Mucosa of descending colon (tissue), 3 donors: Measurements from ENCODE around the gene SPTLC2. TPM values are rescaled to one million over a fixed set of nuclear protein-coding genes. Genes with fewer than 3 reads are reported as not detected.

Experiments used
- ATAC-seq: fragments of 200-7000 bp; cut with Tn5 transposase; one replicate; pipeline ENCODE4 v1.9.1; 2020; ENCODE audit warnings: mild to moderate bottlenecking, moderate library complexity
- DNase-seq, 3 donors: peaks; one replicate each; pipeline ENCODE4 v3.0.0-alpha.2; 2020
- H3K36me3 ChIP-seq: fragments of 200-600 bp; one replicate; pipeline ENCODE4 v1.8.0; 2021; ENCODE audit warnings: low read depth, mild to moderate bottlenecking
- H3K4me1 ChIP-seq: fragments of 200-600 bp; one replicate; pipeline ENCODE4 v1.8.0; 2021; ENCODE audit warnings: low read depth, mild to moderate bottlenecking
- H3K4me3 ChIP-seq: fragments of 200-600 bp; one replicate; pipeline ENCODE4 v1.8.0; 2021; ENCODE audit warnings: mild to moderate bottlenecking
- H3K9me3 ChIP-seq: fragments of 200-600 bp; one replicate; pipeline ENCODE4 v1.8.0; 2021; ENCODE audit warnings: mild to moderate bottlenecking
- intact Hi-C, 2 donors: fragments of 100-400 bp; cut with DNase I in 1 of 2; cut with micrococcal nuclease in 1 of 2; formaldehyde crosslinking; loops; one replicate each; pipeline versions ENCODE4 v1.11.0 to v1.11.1; 2022; cut with DNase I, micrococcal nuclease
- total RNA-seq, 3 donors: library from RNA; stranded (reverse); fragmentation: NEBNext Ultra II Directional in 2 of 3; extraction: Animal tissue kit (Norgen Biotek cat#: 25700) in 2 of 3; gene quantifications; one replicate each; pipeline versions ENCODE4 v1.2.1 to v1.2.4, GENCODE V29; 2021 to 2023
- TF ChIP-seq, protein P1 (sequence below): fragments of 200-600 bp; IDR thresholded peaks from one replicate; pipeline ENCODE4 v1.8.0; 2022; ENCODE audit warnings: antibody characterized with exemption, mild to moderate bottlenecking
- donor health status: DM: no; HTN: no; CAD: no; lungs with moderate emphysema.
- donor health status: DM: no; HTN: no; CAD: no.
- donor health status: DM: no; HTN: yes; CAD: no.

SPTLC2 gene
- total RNA-seq, 3 donors from 2014 or later = 43.2 to 67.1 (median 58.6) TPM

- no peak for DNase-seq
- intact Hi-C loops = no loop called here
- Histone ChIP-seq H3K4me3 (no peak overlapping the region), H3K36me3 (no peaks in the 10 kb centered on the region), H3K9me3 (no peaks in the 10 kb centered on the region), H3K4me1 (peaks cover 34% of the 10 kb centered on the region)
- no peak for ATAC-seq
- TF ChIP-seq, protein P1, sequence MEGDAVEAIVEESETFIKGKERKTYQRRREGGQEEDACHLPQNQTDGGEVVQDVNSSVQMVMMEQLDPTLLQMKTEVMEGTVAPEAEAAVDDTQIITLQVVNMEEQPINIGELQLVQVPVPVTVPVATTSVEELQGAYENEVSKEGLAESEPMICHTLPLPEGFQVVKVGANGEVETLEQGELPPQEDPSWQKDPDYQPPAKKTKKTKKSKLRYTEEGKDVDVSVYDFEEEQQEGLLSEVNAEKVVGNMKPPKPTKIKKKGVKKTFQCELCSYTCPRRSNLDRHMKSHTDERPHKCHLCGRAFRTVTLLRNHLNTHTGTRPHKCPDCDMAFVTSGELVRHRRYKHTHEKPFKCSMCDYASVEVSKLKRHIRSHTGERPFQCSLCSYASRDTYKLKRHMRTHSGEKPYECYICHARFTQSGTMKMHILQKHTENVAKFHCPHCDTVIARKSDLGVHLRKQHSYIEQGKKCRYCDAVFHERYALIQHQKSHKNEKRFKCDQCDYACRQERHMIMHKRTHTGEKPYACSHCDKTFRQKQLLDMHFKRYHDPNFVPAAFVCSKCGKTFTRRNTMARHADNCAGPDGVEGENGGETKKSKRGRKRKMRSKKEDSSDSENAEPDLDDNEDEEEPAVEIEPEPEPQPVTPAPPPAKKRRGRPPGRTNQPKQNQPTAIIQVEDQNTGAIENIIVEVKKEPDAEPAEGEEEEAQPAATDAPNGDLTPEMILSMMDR = no peak
Measured at GRCh38 chr14:77610553-77610952, 5.9 kb downstream of the SPTLC2 start.

DNA sequence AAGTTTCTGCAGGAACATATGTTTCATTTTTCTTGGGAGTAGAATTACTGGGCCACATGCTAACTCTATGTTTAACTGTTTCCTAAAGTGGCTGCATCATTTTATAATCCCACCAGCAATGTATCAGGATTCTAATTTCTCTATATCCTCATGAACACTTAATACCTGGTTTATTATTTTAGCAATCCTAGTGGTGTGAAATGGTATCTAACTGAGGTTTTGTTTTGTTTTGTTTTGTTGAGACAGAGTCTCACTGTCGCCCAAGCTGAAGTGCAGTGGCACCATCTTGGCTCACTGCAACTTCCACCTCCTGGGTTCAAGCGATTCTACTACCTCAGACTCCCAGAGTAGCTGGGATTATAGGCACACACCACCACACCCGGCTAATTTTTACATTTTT lies 6.5 kb downstream of the SPTLC2 start:
- TF ChIP-seq, protein P1 = no peak
- peaks cover 36% of the 10 kb centered on the region for H3K4me1 ChIP-seq
- no peak for DNase-seq
- no peaks in the 10 kb centered on the region for H3K36me3 ChIP-seq
- no peak overlapping the region for H3K4me3 ChIP-seq
- intact Hi-C loops = no loop called here
- no peaks in the 10 kb centered on the region for H3K9me3 ChIP-seq
- ATAC-seq = no peak

- Histone ChIP-seq H3K4me3 (no peak overlapping the region), H3K4me1 (peaks cover 40% of the 10 kb centered on the region), H3K9me3 (no peaks in the 10 kb centered on the region), H3K36me3 (no peaks in the 10 kb centered on the region)
- ATAC-seq (peak; percentile 54), DNase-seq (peak in 1 of 3 donors; percentile 32)
- intact Hi-C loops = no loop called here
- TF ChIP-seq, protein P1 = no peak
Measured at GRCh38 chr14:77607741-77608302, 8.6 kb downstream of the SPTLC2 start.

GRCh38 chr14:77605392-77605972 lies 11.0 kb downstream of the SPTLC2 start:
- Histone ChIP-seq H3K36me3 (no peaks in the 10 kb centered on the region), H3K4me1 (peaks cover 36% of the 10 kb centered on the region), H3K9me3 (no peaks in the 10 kb centered on the region), H3K4me3 (no peak overlapping the region)
- intact Hi-C loops = no loop called here
- DNase-seq (no peak), ATAC-seq (peak; percentile 68)
- TF ChIP-seq, protein P1 = no peak

DNA sequence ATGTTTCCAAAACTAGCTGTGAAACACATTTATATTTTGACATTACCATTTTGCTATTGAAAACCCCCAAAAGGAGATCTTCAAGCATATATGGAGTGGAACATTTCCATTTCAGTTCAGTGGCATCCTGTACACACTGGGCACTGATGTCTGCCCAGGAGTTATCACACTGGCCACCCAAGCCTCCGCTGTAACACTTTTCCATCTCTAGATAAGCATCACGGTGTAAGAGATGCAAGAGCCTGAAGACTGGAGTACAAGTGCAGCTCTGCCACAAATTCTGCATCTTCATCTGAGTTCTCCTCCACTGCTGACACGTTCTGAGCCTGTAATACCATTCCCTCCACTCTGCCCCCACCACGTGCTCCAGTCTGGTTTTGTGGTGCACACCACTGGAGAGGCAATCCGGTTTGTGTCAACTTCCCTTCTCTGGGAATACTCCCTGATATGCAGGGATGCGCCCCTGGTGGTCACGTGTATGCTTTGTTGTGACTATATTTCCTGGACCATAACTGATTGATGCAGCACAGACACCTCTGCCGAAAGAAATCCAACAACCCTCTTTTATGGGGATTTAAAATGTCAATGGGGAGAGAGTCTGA lies 12.7 kb downstream of the SPTLC2 start:
- DNase-seq = peak in 2 of 3 donors; percentile 50 to 71
- intact Hi-C loops = no loop called here
- no peak overlapping the region for H3K4me3 ChIP-seq
- no peaks in the 10 kb centered on the region for H3K36me3 ChIP-seq
- peak; percentile 65 for ATAC-seq
- H3K9me3 ChIP-seq = no peaks in the 10 kb centered on the region
- H3K4me1 ChIP-seq = peaks cover 44% of the 10 kb centered on the region
- TF ChIP-seq, protein P1 = no peak
